Mesenchymal stem cell (in vitro differentiated cells and primary cell): Measurements from ENCODE around the gene RASSF5.
A peak's percentile ranks its signal among the peaks of the same experiment; 100 is the strongest.

Experiments
- DNase-seq: peaks from one replicate; pipeline ENCODE4 v3.0.0-alpha.2; 2013
- H2AFZ ChIP-seq: one replicate; pipeline ENCODE4 v1.6.1; 2013; ENCODE audit warnings: low read depth, mild to moderate bottlenecking, control low read depth, inconsistent platforms, low read length, moderate library complexity
- H2AK5ac ChIP-seq: 2 replicates; pipeline ENCODE4 v1.6.1; 2013; ENCODE audit warnings: low read length, moderate library complexity, mild to moderate bottlenecking, inconsistent platforms; ENCODE audit not compliant: severe bottlenecking
- H2BK120ac ChIP-seq: one replicate; pipeline ENCODE4 v1.6.1; 2013; ENCODE audit warnings: low read depth, mild to moderate bottlenecking, inconsistent platforms, low read length, moderate library complexity
- H2BK12ac ChIP-seq, 2 experiments: one replicate each; pipeline ENCODE4 v1.6.1; 2013; ENCODE audit warnings: inconsistent platforms in 2 of 2, low read length in 2 of 2, mild to moderate bottlenecking in 2 of 2, moderate library complexity in 2 of 2, control low read depth in 1 of 2
- H2BK15ac ChIP-seq: one replicate; pipeline ENCODE4 v1.6.1; 2013; ENCODE audit warnings: mild to moderate bottlenecking, low read depth, inconsistent platforms; ENCODE audit not compliant: poor library complexity, severe bottlenecking
- H2BK5ac ChIP-seq: 2 replicates; pipeline ENCODE4 v1.6.1; 2013; ENCODE audit warnings: low read depth, mild to moderate bottlenecking, low read length, control low read depth, inconsistent platforms; ENCODE audit not compliant: poor library complexity, severe bottlenecking
- H3K14ac ChIP-seq, 2 experiments: one replicate each; pipeline ENCODE4 v1.6.1; 2013; ENCODE audit warnings: inconsistent platforms in 2 of 2, low read length in 2 of 2, control low read depth in 1 of 2, mild to moderate bottlenecking in 1 of 2, moderate library complexity in 1 of 2
- H3K18ac ChIP-seq, 2 experiments: one replicate each; pipeline ENCODE4 v1.6.1; 2013; ENCODE audit warnings: inconsistent platforms in 2 of 2, low read length in 2 of 2, control low read depth in 1 of 2, low read depth in 1 of 2, mild to moderate bottlenecking in 1 of 2
- H3K23ac ChIP-seq, 2 experiments: one replicate each; pipeline ENCODE4 v1.6.1; 2013; ENCODE audit warnings: inconsistent platforms in 2 of 2, low read length in 2 of 2, mild to moderate bottlenecking in 2 of 2, moderate library complexity in 2 of 2, control low read depth in 1 of 2
- H3K27ac ChIP-seq: 2 replicates; pipeline ENCODE4 v1.5.1; 2013; ENCODE audit warnings: mild to moderate bottlenecking, moderate library complexity, low read length, control low read depth, inconsistent platforms; ENCODE audit not compliant: poor library complexity, severe bottlenecking
- H3K27me3 ChIP-seq, 2 experiments: 2 replicates each; pipeline versions ENCODE4 v1.6.1 to v1.7.0; 2013; ENCODE audit warnings: low read length in 2 of 2, mild to moderate bottlenecking in 2 of 2, moderate library complexity in 2 of 2, control low read depth in 1 of 2, inconsistent platforms in 1 of 2; ENCODE audit not compliant: control insufficient read depth in 1 of 2, insufficient read depth in 1 of 2
- H3K36me3 ChIP-seq, 2 experiments: 2 replicates each; pipeline versions ENCODE4 v1.6.1 to v1.7.0; 2013; ENCODE audit warnings: low read length in 2 of 2, control low read depth in 1 of 2, inconsistent platforms in 1 of 2, low read depth in 1 of 2, mild to moderate bottlenecking in 1 of 2; ENCODE audit not compliant: insufficient read depth in 2 of 2, control insufficient read depth in 1 of 2
- H3K4ac ChIP-seq, 2 experiments: one replicate each; pipeline ENCODE4 v1.6.1; 2013; ENCODE audit warnings: inconsistent platforms in 2 of 2, low read length in 2 of 2, mild to moderate bottlenecking in 2 of 2, moderate library complexity in 2 of 2, control low read depth in 1 of 2, low read depth in 1 of 2
- H3K4me1 ChIP-seq: 2 replicates; pipeline ENCODE4 v1.6.1; 2013; ENCODE audit warnings: low read depth, low read length, control low read depth; ENCODE audit not compliant: control insufficient read depth, insufficient read depth
- H3K4me2 ChIP-seq: 2 replicates; pipeline ENCODE4 v1.6.1; 2013; ENCODE audit warnings: low read length, mild to moderate bottlenecking, inconsistent platforms; ENCODE audit not compliant: poor library complexity, severe bottlenecking
- H3K4me3 ChIP-seq, 2 experiments: 2 replicates each; pipeline versions ENCODE4 v1.5.1 to v1.7.0; 2013; ENCODE audit warnings: low read length in 2 of 2, mild to moderate bottlenecking in 2 of 2, control low read depth in 1 of 2, low read depth in 1 of 2; ENCODE audit not compliant: insufficient read depth in 1 of 2
- H3K79me1 ChIP-seq: replicated peaks from 2 replicates; pipeline ENCODE4 v1.6.1; 2013; ENCODE audit warnings: mild to moderate bottlenecking, control low read depth, low read length, inconsistent platforms; ENCODE audit not compliant: poor library complexity, severe bottlenecking
- H3K9ac ChIP-seq: 2 replicates; pipeline ENCODE4 v1.7.0; 2013; ENCODE audit warnings: mild to moderate bottlenecking, low read length, moderate library complexity
- H3K9me3 ChIP-seq: 2 replicates; pipeline ENCODE4 v1.7.0; 2013; ENCODE audit warnings: mild to moderate bottlenecking, low read length; ENCODE audit not compliant: control insufficient read depth
- H4K8ac ChIP-seq: one replicate; pipeline ENCODE4 v1.6.1; 2013; ENCODE audit warnings: inconsistent platforms, mild to moderate bottlenecking, low read length, moderate library complexity
- H4K91ac ChIP-seq: one replicate; pipeline ENCODE4 v1.6.1; 2013; ENCODE audit warnings: mild to moderate bottlenecking, low read length, inconsistent platforms
- WGBS: methylation state at CpG from one replicate; pipeline ENCODE4 v1.1.7; 2013; ENCODE audit warnings: mixed read lengths; 5-methylcytosine and 5-hydroxymethylcytosine counted together

RASSF5 gene

DNA sequence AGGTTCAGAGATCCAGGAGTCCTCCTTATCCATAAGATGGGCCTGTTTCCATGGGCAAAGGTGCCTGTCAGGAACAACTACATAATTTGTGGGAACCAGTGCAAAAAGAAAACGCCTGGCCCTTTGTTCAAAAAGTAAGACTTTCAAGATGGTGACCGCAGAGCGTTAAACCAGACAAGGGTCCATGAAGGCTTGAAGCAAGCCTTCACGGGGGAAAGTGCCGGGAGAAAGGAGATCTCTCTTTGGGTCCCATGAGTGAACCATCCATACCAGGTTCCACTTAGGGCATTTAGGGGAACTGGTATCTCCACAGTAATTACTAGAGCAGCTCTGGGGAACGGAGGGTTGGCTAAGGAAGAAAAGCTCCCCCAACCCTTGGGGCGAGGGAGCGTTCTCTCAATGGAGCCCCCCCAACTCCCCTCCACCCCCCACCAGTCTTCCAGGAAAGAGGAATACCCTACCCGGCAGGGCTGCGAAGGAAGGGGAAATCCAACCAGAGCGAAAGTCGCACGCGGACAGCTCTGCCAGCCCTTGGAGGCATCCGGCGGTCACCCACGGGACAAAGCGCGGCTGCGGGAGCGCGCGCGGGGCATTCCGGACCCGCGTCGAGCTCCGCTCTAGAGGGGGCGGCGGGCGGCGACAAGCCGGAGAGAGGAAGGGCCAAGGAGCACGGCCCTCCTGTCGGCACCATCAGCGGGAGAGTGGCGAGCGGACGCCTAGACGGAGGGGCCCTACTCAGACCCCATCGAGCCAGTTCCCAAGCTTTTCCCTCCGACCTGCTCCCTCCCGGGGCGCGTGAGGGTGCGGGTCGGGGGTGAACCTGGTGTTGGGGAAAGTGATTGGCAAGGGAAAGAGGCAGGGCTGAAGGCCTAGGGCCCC is 687 bp upstream of the RASSF5 start:
- Histone ChIP-seq H2BK12ac (peak overlapping the region in 1 of 2 experiments; percentile 59), H4K8ac (peak overlapping the region; percentile 35), H3K4me1 (peaks cover 20% of the 10 kb centered on the region), H3K79me1 (no peaks in the 10 kb centered on the region), H3K9ac (peak overlapping the region; percentile 74), H2AFZ (peak overlapping the region; percentile 68), H3K4ac (peak overlapping the region; percentile 35 to 73), H3K9me3 (no peaks in the 10 kb centered on the region), H3K23ac (peak overlapping the region in 1 of 2 experiments; percentile 57), H3K14ac (no peak overlapping the region), H3K36me3 (no peaks in the 10 kb centered on the region), H4K91ac (no peak overlapping the region), H2AK5ac (no peak overlapping the region), H3K4me2 (peak overlapping the region; percentile 85), H2BK15ac (peak overlapping the region; percentile 44), H3K18ac (peak overlapping the region in 1 of 2 experiments; percentile 46), H2BK120ac (no peak overlapping the region), H2BK5ac (peak overlapping the region; percentile 4), H3K27me3 (peaks cover 0 to 60% of the 10 kb centered on the region in 2 experiments), H3K4me3 (peak overlapping the region; percentile 48 to 81), H3K27ac (no peak overlapping the region)
- 27% methylated on average over 30 of the region's 48 CpGs for WGBS
- DNase-seq: no peak

- no peaks in the 10 kb centered on the region for H3K79me1 ChIP-seq
- WGBS: 53% methylated on average over 10 of the region's 15 CpGs
- H2AFZ ChIP-seq: no peak overlapping the region
- no peak for DNase-seq
- H3K4me3 ChIP-seq: peak overlapping the region; percentile 48 to 81
- no peak overlapping the region for H2BK120ac ChIP-seq
- peak overlapping the region; percentile 75 for H3K9ac ChIP-seq
- H2BK15ac ChIP-seq: no peak overlapping the region
- no peak overlapping the region for H4K91ac ChIP-seq
- H2AK5ac ChIP-seq: no peak overlapping the region
- H3K4me2 ChIP-seq: peak overlapping the region; percentile 85
- H3K18ac ChIP-seq: peak overlapping the region; percentile 4 to 9
- H3K27me3 ChIP-seq: peaks cover 0 to 72% of the 10 kb centered on the region in 2 experiments
- no peak overlapping the region for H3K23ac ChIP-seq
- H3K4me1 ChIP-seq: peaks cover 19% of the 10 kb centered on the region
- no peaks in the 10 kb centered on the region for H3K36me3 ChIP-seq
- H2BK5ac ChIP-seq: no peak overlapping the region
- no peak overlapping the region for H3K14ac ChIP-seq
- peak overlapping the region in 1 of 2 experiments; percentile 18 for H2BK12ac ChIP-seq
- no peak overlapping the region for H3K4ac ChIP-seq
- no peak overlapping the region for H3K27ac ChIP-seq
- H3K9me3 ChIP-seq: no peaks in the 10 kb centered on the region
- no peak overlapping the region for H4K8ac ChIP-seq
These were observed 979 bp downstream of the RASSF5 start for GRCh38 chr1:206508130-206508889.

GRCh38 chr1:206508956-206509355 is 1.6 kb downstream of the RASSF5 start:
- Histone ChIP-seq H3K18ac (no peak overlapping the region), H2BK15ac (no peak overlapping the region), H3K9me3 (no peaks in the 10 kb centered on the region), H3K36me3 (no peaks in the 10 kb centered on the region), H3K4me1 (peaks cover 24% of the 10 kb centered on the region), H4K91ac (no peak overlapping the region), H3K4me2 (no peak overlapping the region), H3K27me3 (peaks cover 0 to 75% of the 10 kb centered on the region in 2 experiments), H3K27ac (no peak overlapping the region), H2BK120ac (no peak overlapping the region), H2AK5ac (no peak overlapping the region), H2BK5ac (no peak overlapping the region), H3K79me1 (no peaks in the 10 kb centered on the region), H2BK12ac (no peak overlapping the region), H3K4me3 (peak overlapping the region in 1 of 2 experiments; percentile 81), H3K9ac (peak overlapping the region; percentile 75), H2AFZ (no peak overlapping the region), H3K23ac (no peak overlapping the region), H3K14ac (no peak overlapping the region), H3K4ac (no peak overlapping the region), H4K8ac (no peak overlapping the region)
- WGBS: 47% methylated on average over 6 of the region's 6 CpGs
- peak; percentile 42 for DNase-seq
